GM21825 (cell line): Measurements from ENCODE around the gene CENPH.
"Not testable (repeated sequence)": the region's sequence is repeated elsewhere in the genome, so short reads cannot be mapped to it uniquely, and the experiment has no call there.

Source experiments
- ATAC-seq: cut with Tn5 transposase; IDR thresholded peaks from one replicate; pipeline ENCODE4 v1.9.1; 2021; ENCODE audit warnings: mild to moderate bottlenecking, moderate library complexity; ENCODE audit not compliant: unreplicated experiment

The CENPH gene

GRCh38 chr5:69189162-69190086 lies at the start of gene CENPH:
Gene CENPH (plus strand): TSS chr5:69189583. CDS start chr5:69189635, 52 bp downstream.
- peak; percentile 94 for ATAC-seq

- not testable (repeated sequence) for ATAC-seq
Observed at GRCh38 chr5:69140239-69140638, 49.1 kb upstream of the CENPH start.

- ATAC-seq = no peak
Observed at GRCh38 chr5:69140827-69141226, 48.6 kb upstream of the CENPH start.

- ATAC-seq = not testable (repeated sequence)
Observed at GRCh38 chr5:69148576-69148975, 40.8 kb upstream of the CENPH start.

GRCh38 chr5:69148981-69149675 lies 40.3 kb upstream of the CENPH start:
- no peak for ATAC-seq

- ATAC-seq = no peak
Observed at GRCh38 chr5:69149676-69150010, 39.7 kb upstream of the CENPH start.

- ATAC-seq = no peak
Observed at GRCh38 chr5:69152731-69153130, 36.7 kb upstream of the CENPH start.

- no peak for ATAC-seq
Observed at GRCh38 chr5:69156456-69156855, 32.9 kb upstream of the CENPH start.

GRCh38 chr5:69158039-69158438 lies 31.3 kb upstream of the CENPH start:
- ATAC-seq = no peak

GRCh38 chr5:69160651-69161050 lies 28.7 kb upstream of the CENPH start:
- ATAC-seq = no peak

GRCh38 chr5:69166686-69167492 lies 22.5 kb upstream of the CENPH start, which contains the start of gene CCNB1:
Gene CCNB1 (plus strand): TSS chr5:69167150. CDS start chr5:69167263, 113 bp downstream.
- ATAC-seq = peak; percentile 99

GRCh38 chr5:69167493-69167855 lies 21.9 kb upstream of the CENPH start:
- no peak for ATAC-seq

- ATAC-seq = no peak
Observed at GRCh38 chr5:69167929-69168328, 21.5 kb upstream of the CENPH start.

- no peak for ATAC-seq
Observed at GRCh38 chr5:69170495-69170894, 18.9 kb upstream of the CENPH start.

GRCh38 chr5:69170969-69171368 lies 18.4 kb upstream of the CENPH start:
- ATAC-seq = no peak

- not testable (repeated sequence) for ATAC-seq
Observed at GRCh38 chr5:69181659-69182293, 7.6 kb upstream of the CENPH start.

GRCh38 chr5:69184621-69185020 lies 4.8 kb upstream of the CENPH start:
- no peak for ATAC-seq

- ATAC-seq = no peak
Observed at GRCh38 chr5:69187342-69187741, 2.0 kb upstream of the CENPH start.

GRCh38 chr5:69188811-69189161 lies 597 bp upstream of the CENPH start:
- no peak for ATAC-seq

GRCh38 chr5:69202497-69202896 lies 13.1 kb downstream of the CENPH start:
- ATAC-seq = no peak
